HUES48 (cell line): Measurements from ENCODE around the gene UNC119.
"Not testable (repeated sequence)": the region's sequence is repeated elsewhere in the genome, so short reads cannot be mapped to it uniquely, and the experiment has no call there.

Experiments
- H3K27ac ChIP-seq: one replicate; pipeline ENCODE4 v1.7.0; 2013; ENCODE audit warnings: low read depth, low read length, inconsistent platforms
- H3K27me3 ChIP-seq: 2 replicates; pipeline ENCODE4 v1.6.1; 2013; ENCODE audit warnings: mild to moderate bottlenecking, low read length; ENCODE audit not compliant: control insufficient read depth, insufficient read depth
- H3K36me3 ChIP-seq: 2 replicates; pipeline ENCODE4 v1.6.1; 2013; ENCODE audit warnings: low read length; ENCODE audit not compliant: control insufficient read depth, insufficient read depth
- H3K4me1 ChIP-seq: 2 replicates; pipeline ENCODE4 v1.6.1; 2013; ENCODE audit warnings: mild to moderate bottlenecking, low read length; ENCODE audit not compliant: control insufficient read depth, insufficient read depth
- H3K4me3 ChIP-seq: 2 replicates; pipeline ENCODE4 v1.5.1; 2013; ENCODE audit warnings: mild to moderate bottlenecking, low read depth, low read length
- H3K9ac ChIP-seq: 2 replicates; pipeline ENCODE4 v1.6.1; 2013; ENCODE audit warnings: mild to moderate bottlenecking, low read depth, low read length, moderate library complexity
- H3K9me3 ChIP-seq: 2 replicates; pipeline ENCODE4 v1.6.1; 2013; ENCODE audit warnings: low read length; ENCODE audit not compliant: control insufficient read depth, insufficient read depth

The UNC119 gene

DNA sequence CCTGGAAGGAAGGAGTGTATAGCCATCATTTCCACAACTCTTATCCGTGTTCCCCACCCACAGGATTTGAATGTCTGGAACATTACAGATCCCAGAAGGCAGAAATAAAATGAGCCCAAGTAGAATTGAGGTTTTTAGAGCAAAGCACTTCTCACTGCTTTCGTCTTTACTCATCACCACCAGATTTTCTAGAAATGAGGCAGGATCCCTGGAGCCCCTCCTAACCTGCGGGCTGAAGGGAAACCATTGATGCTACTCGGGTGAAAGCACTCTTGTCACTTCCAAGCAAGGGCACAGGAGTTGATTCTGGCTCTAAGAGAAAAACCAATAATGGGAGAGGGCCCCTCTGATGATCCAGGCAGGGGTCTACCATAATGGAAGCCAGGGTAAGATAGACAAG lies 27.1 kb upstream of the UNC119 start:
- Histone ChIP-seq H3K27ac (no peak overlapping the region), H3K36me3 (peaks cover 70% of the 10 kb centered on the region)

DNA sequence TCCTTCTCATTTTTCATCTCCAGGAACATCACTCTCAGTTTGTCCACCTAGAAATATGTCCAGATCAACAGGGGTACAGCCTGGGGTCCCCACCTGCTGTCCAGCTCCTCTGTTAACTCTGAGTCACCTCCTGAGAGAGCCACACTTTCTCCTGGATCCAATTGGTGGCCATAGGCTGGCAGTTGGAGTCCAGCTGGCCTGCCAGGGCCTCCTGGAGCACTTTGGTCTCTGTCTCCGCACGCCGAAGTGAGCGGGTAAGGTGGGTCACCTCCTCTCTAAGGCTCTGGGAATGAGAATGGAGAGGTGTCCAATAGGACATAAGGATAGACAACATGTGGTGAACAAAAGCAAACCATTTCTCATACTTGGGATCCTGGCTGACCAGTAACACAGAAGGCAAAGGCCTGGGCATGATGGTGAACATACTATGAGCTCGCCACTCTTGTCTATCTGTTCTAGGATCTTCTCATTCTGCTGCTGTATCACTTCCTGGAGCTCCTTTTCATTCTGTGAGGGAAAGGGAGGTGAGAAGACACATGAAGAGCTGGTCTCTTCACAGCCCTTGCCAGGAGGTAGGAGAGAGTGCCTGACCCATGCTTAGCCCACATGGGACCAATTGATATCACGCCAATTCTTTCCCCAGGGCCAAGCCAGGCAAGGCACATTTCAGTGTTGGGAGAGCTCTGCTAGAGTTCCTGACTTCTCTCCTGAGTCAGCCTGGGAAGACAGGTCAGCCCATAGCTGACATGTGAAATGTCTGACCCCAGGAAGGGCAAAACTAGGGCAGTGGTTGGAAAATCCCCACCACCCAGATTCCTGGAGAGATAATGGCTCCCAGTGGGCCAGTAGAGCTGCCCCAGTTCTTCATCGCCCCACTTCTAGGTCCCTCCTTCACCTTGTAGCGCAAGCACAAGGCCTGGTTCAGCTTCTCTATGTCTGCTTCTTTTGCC lies 26.1 kb upstream of the UNC119 start:
- Histone ChIP-seq H3K9ac (no peak overlapping the region), H3K36me3 (peaks cover 66% of the 10 kb centered on the region), H3K9me3 (no peaks in the 10 kb centered on the region), H3K27me3 (no peaks in the 10 kb centered on the region; the same call in 1 of the 2 replicates), H3K4me1 (peaks cover 5% of the 10 kb centered on the region; the same call in 1 of the 2 replicates), H3K4me3 (no peak overlapping the region), H3K27ac (no peak overlapping the region)

More for the DNA sequence above, 27.1 kb upstream of the UNC119 start:
- Histone ChIP-seq H3K4me1 (peaks cover 5% of the 10 kb centered on the region; the same call in 1 of the 2 replicates), H3K27me3 (no peaks in the 10 kb centered on the region; the same call in 1 of the 2 replicates), H3K9me3 (no peaks in the 10 kb centered on the region), H3K9ac (no peak overlapping the region), H3K4me3 (no peak overlapping the region)

DNA sequence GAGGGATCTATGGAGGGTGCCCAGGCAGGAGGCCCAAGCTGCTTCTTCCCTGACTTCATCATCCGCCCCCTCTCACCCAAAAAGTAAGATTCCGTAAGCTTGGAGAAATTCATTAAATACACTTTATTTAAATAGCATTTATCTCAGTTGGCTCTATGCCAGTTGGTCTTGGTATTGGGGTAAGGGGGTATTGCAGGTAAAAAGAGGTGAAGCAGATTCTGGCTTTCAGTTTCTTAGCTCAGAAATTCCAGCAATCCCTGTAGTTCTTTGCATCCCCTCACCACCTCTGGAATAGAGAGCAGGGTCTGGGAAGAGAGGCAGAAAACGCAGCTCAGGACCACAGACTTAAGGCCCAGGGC lies 25.0 kb upstream of the UNC119 start:
- no peak overlapping the region for H3K4me3 ChIP-seq
- peaks cover 59% of the 10 kb centered on the region for H3K36me3 ChIP-seq
- H3K27me3 ChIP-seq, result peaks cover under 1% of the 10 kb centered on the region; the same call in 1 of the 2 replicates
- no peaks in the 10 kb centered on the region for H3K9me3 ChIP-seq
- H3K9ac ChIP-seq, result no peak overlapping the region
- peaks cover 5% of the 10 kb centered on the region; the same call in 1 of the 2 replicates for H3K4me1 ChIP-seq
- peak overlapping the region; percentile 75 for H3K27ac ChIP-seq

- Histone ChIP-seq H3K27me3 (peaks cover 6% of the 10 kb centered on the region; the same call in 1 of the 2 replicates), H3K4me3 (peak within 1 kb of the TSS; percentile 55; the same call in 1 of the 2 replicates), H3K9me3 (no peaks in the 10 kb centered on the region), H3K27ac (peak within 1 kb of the TSS; percentile 75), H3K4me1 (peaks cover 5% of the 10 kb centered on the region), H3K36me3 (peaks cover 54% of the 10 kb centered on the region), H3K9ac (no peak within 1 kb of the TSS)
Observed at GRCh38 chr17:28576758-28577465, 24.5 kb upstream of the UNC119 start, which contains the start of gene ALDOC. ALDOC (minus strand) TSS chr17:28576895; CDS start chr17:28575532, 1,363 bp downstream.

DNA sequence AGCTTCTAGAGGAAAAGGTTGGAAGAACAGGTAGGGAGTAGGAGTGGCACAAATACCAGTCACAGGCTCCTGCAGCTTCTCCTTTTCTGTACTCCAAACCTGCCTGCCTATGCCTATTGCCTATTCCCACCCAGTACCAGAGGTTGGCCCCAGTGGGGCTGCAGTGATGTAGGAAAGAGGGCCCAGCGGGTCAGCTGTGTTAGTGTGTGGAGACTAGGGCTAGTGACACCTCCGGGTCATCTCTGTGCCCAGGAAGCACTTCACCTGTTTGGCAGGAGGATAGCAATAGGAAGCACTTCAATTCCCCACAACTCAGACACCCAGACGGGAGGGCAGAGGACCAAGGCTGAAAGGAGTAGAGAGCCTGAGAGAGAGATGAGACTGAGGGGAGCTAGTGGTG lies 23.6 kb upstream of the UNC119 start:
- H3K4me1 ChIP-seq, H3K9ac ChIP-seq, H3K27me3 ChIP-seq, H3K27ac ChIP-seq, H3K9me3 ChIP-seq: not testable (repeated sequence)
- Histone ChIP-seq H3K4me3 (peak overlapping the region; percentile 37; the same call in 1 of the 2 replicates), H3K36me3 (peaks cover 50% of the 10 kb centered on the region)

GRCh38 chr17:28575126-28575795 lies 22.8 kb upstream of the UNC119 start:
- Histone ChIP-seq H3K27me3 (peaks cover 7% of the 10 kb centered on the region; the same call in 1 of the 2 replicates), H3K9ac (no peak overlapping the region), H3K27ac (no peak overlapping the region), H3K4me1 (peaks cover 5% of the 10 kb centered on the region), H3K4me3 (no peak overlapping the region), H3K9me3 (no peaks in the 10 kb centered on the region), H3K36me3 (peaks cover 42% of the 10 kb centered on the region)

DNA sequence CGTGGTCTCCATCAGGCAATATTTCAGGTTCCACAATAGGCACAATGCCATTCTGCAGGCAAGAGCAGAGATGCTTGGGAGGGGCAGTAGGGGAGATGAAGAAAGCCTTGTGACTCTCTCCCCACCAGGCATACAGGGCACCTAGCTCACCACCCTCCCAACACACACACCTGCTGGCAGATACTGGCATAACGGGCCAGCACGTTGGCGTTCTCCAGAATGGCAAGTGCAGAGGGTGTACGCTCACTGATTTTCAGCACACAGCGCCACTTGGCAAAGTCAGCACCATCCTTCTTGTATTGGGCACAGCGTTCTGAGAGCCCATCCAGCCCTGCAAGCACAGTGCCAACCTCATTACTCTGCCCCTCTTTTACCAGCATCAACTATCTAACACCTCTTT lies 22.1 kb upstream of the UNC119 start:
- H3K27ac ChIP-seq, result no peak overlapping the region
- H3K9ac ChIP-seq, result no peak overlapping the region
- no peak overlapping the region for H3K4me3 ChIP-seq
- H3K9me3 ChIP-seq, result no peaks in the 10 kb centered on the region
- peaks cover 7% of the 10 kb centered on the region; the same call in 1 of the 2 replicates for H3K27me3 ChIP-seq
- H3K4me1 ChIP-seq, result peaks cover 5% of the 10 kb centered on the region
- H3K36me3 ChIP-seq, result peaks cover 35% of the 10 kb centered on the region

GRCh38 chr17:28573966-28574480 lies 21.6 kb upstream of the UNC119 start:
- Histone ChIP-seq H3K36me3 (peaks cover 30% of the 10 kb centered on the region), H3K4me1 (peaks cover 5% of the 10 kb centered on the region), H3K9me3 (no peaks in the 10 kb centered on the region), H3K4me3 (no peak overlapping the region), H3K27ac (no peak overlapping the region), H3K27me3 (peaks cover 7% of the 10 kb centered on the region; the same call in 1 of the 2 replicates), H3K9ac (no peak overlapping the region)

DNA sequence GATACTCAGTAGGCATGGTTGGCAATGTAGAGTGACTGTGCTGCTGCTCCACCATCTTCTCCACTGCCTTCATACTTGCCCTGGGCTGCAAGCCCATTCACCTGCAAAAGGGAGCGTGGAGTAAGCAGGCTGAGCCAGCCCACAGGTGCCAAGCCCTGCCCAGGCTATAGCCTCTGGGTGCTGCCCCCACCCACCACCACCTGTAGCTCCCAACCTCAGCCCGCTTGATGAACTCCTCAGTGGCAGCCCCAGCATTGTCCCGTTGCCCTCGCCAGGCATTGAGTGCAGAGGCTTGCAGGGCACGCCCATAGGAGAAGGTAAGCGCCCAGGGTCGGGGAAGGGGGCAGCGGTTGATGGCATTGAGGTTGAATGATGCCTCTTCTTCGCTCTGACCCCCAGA lies 21.1 kb upstream of the UNC119 start:
- Histone ChIP-seq H3K4me1 (peaks cover 5% of the 10 kb centered on the region), H3K4me3 (no peak overlapping the region), H3K9me3 (no peaks in the 10 kb centered on the region), H3K27ac (no peak overlapping the region), H3K36me3 (peaks cover 25% of the 10 kb centered on the region), H3K9ac (no peak overlapping the region), H3K27me3 (peaks cover 7% of the 10 kb centered on the region; the same call in 1 of the 2 replicates)

- Histone ChIP-seq H3K27ac (no peak overlapping the region), H3K36me3 (peaks cover 20% of the 10 kb centered on the region), H3K4me3 (no peak overlapping the region), H3K9me3 (no peaks in the 10 kb centered on the region), H3K9ac (no peak overlapping the region), H3K4me1 (peaks cover 5% of the 10 kb centered on the region), H3K27me3 (peaks cover 7% of the 10 kb centered on the region; the same call in 1 of the 2 replicates)
Observed at GRCh38 chr17:28573040-28573380, 20.6 kb upstream of the UNC119 start.
